ENCODE measurements around the gene RGS9BP.
A peak's percentile ranks its signal among the peaks of the same experiment; 100 is the strongest.
"Not testable (repeated sequence)": the region's sequence is repeated elsewhere in the genome, so short reads cannot be mapped to it uniquely, and the experiment has no call there.

The RGS9BP gene

DNA sequence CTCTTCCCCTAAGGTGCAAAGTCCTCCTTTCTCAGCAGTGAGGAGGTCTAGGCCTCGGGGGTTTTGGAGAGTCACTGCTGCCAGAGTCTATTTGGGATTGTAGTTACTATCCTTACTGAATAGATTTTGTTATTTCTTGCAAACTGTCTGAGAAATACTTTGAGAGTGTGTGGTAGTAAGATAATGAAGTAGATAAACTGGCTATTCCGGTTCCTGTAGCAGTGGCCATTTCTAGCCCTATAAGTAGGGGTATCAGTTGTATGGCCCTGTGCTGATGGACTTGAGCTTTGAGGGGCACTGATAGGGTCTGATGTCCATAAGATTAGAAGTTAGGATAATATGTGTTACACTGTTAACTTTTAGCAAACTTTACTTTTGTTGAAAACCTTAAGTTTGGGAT lies 18.7 kb downstream of the RGS9BP start:
- H3K14ac ChIP-seq (ENCODE audit: low read length); H4K91ac ChIP-seq (ENCODE audit: low read depth, low read length); H3K18ac ChIP-seq (ENCODE audit: low read length); H4K12ac ChIP-seq (ENCODE audit: low read depth, low read length); H3K23ac ChIP-seq (ENCODE audit: low read length); H3K9me3 ChIP-seq (ENCODE audit: insufficient read depth, low read depth, low read length); H3K4me3 ChIP-seq (ENCODE audit: low read depth, low read length); H3K27ac ChIP-seq (ENCODE audit: low read depth, low read length); H3K36me3 ChIP-seq (ENCODE audit: control insufficient read depth in 1 of 2, insufficient read depth in 2 of 2, low read length in 2 of 2); H3K27me3 ChIP-seq (ENCODE audit: insufficient read depth, low read length); H3K9ac ChIP-seq (ENCODE audit: low read length); H3K4ac ChIP-seq (ENCODE audit: low read depth, low read length); H2AFZ ChIP-seq (ENCODE audit: insufficient read depth, low read length, poor library complexity); H3K79me2 ChIP-seq (ENCODE audit: control insufficient read depth, insufficient read depth, low read length, poor library complexity); H2BK12ac ChIP-seq (ENCODE audit: low read length); H2BK5ac ChIP-seq (ENCODE audit: low read depth, low read length, poor library complexity); H4K8ac ChIP-seq (ENCODE audit: low read depth, low read length); H2BK120ac ChIP-seq (ENCODE audit: insufficient read depth, low read length, poor library complexity); H2AK5ac ChIP-seq (ENCODE audit: low read length): not testable (repeated sequence)
- H3K79me1 ChIP-seq (ENCODE audit: low read length): peaks cover 10% of the 10 kb centered on the region
- peak overlapping the region; percentile 48 for H3K4me2 ChIP-seq (ENCODE audit: low read length)
- WGBS (ENCODE audit: extremely low coverage, insufficient coverage, insufficient read length): no CpG with 5 or more reads among the region's 2 CpGs
- H3K4me1 ChIP-seq (ENCODE audit: control insufficient read depth in 1 of 2, insufficient read depth in 2 of 2, low read length in 2 of 2): peaks cover 9 to 12% of the 10 kb centered on the region in 2 experiments
- peak; percentile 27 to 66 for DNase-seq

DNA sequence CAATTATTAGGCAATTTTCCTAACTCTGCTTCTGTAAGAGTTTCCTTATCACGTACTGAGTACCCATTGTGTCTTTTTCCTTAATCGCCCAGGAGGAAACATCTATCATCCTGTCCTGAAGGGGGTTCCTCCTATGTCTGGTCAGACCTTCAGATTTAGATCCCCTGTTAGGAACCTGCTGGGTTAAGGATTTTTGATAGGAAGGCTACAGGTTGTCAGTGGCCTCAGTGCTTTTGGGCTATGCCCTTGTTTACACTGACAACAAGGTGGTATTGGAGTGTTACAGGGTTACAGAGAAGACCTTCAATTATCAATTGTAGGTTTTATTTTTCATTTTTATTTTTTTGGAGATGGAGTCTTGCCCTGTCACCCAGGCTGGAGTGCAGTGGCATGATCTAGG lies 19.2 kb downstream of the RGS9BP start:
- not testable (repeated sequence) for H3K36me3 ChIP-seq (ENCODE audit: control insufficient read depth in 1 of 2, insufficient read depth in 2 of 2, low read length in 2 of 2); H3K27ac ChIP-seq (ENCODE audit: low read depth, low read length); H3K18ac ChIP-seq (ENCODE audit: low read length); H2BK12ac ChIP-seq (ENCODE audit: low read length); H2AK5ac ChIP-seq (ENCODE audit: low read length); H4K8ac ChIP-seq (ENCODE audit: low read depth, low read length); H3K79me2 ChIP-seq (ENCODE audit: control insufficient read depth, insufficient read depth, low read length, poor library complexity); H3K4me2 ChIP-seq (ENCODE audit: low read length); H3K4me3 ChIP-seq (ENCODE audit: low read depth, low read length); H4K91ac ChIP-seq (ENCODE audit: low read depth, low read length); H2BK120ac ChIP-seq (ENCODE audit: insufficient read depth, low read length, poor library complexity); H2BK5ac ChIP-seq (ENCODE audit: low read depth, low read length, poor library complexity); H3K9me3 ChIP-seq (ENCODE audit: insufficient read depth, low read depth, low read length); H3K27me3 ChIP-seq (ENCODE audit: insufficient read depth, low read length); DNase-seq; H2AFZ ChIP-seq (ENCODE audit: insufficient read depth, low read length, poor library complexity); H3K23ac ChIP-seq (ENCODE audit: low read length); H3K4ac ChIP-seq (ENCODE audit: low read depth, low read length); H3K14ac ChIP-seq (ENCODE audit: low read length); H4K12ac ChIP-seq (ENCODE audit: low read depth, low read length); H3K9ac ChIP-seq (ENCODE audit: low read length)
- peaks cover 10% of the 10 kb centered on the region for H3K79me1 ChIP-seq (ENCODE audit: low read length)
- H3K4me1 ChIP-seq (ENCODE audit: control insufficient read depth in 1 of 2, insufficient read depth in 2 of 2, low read length in 2 of 2): peaks cover 9 to 12% of the 10 kb centered on the region in 2 experiments
- WGBS (ENCODE audit: extremely low coverage, insufficient coverage, insufficient read length): no CpG with 5 or more reads among the region's 2 CpGs

DNA sequence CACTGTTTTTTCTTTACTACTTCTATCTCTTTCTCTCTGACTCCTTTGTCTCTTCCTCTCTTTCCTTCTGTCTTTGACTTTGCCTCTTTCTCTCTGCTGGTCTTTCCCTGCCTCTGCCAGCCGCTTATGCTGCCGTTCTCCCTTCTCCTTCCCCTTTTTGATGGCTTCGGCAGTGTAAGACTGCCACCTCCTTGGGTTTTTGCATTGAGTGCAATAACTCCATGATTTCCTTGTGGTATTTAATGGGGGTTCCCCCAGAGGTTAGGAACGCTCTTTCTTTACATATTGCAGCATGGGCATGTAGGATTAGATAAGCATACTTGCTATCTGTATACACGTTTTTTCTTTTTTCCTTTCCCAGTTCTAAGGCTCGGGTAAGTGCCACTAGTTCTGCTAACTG lies 19.9 kb downstream of the RGS9BP start:
- not testable (repeated sequence) for H3K18ac ChIP-seq (ENCODE audit: low read length); H2BK120ac ChIP-seq (ENCODE audit: insufficient read depth, low read length, poor library complexity); H2AFZ ChIP-seq (ENCODE audit: insufficient read depth, low read length, poor library complexity); H3K23ac ChIP-seq (ENCODE audit: low read length); H3K9me3 ChIP-seq (ENCODE audit: insufficient read depth, low read depth, low read length); H4K12ac ChIP-seq (ENCODE audit: low read depth, low read length); H3K14ac ChIP-seq (ENCODE audit: low read length); H3K4me2 ChIP-seq (ENCODE audit: low read length); H3K27ac ChIP-seq (ENCODE audit: low read depth, low read length); H4K8ac ChIP-seq (ENCODE audit: low read depth, low read length); DNase-seq; H2BK12ac ChIP-seq (ENCODE audit: low read length); H3K79me2 ChIP-seq (ENCODE audit: control insufficient read depth, insufficient read depth, low read length, poor library complexity); H3K27me3 ChIP-seq (ENCODE audit: insufficient read depth, low read length); H4K91ac ChIP-seq (ENCODE audit: low read depth, low read length); H2BK5ac ChIP-seq (ENCODE audit: low read depth, low read length, poor library complexity); H3K4me3 ChIP-seq (ENCODE audit: low read depth, low read length); H3K9ac ChIP-seq (ENCODE audit: low read length); H3K36me3 ChIP-seq (ENCODE audit: control insufficient read depth in 1 of 2, insufficient read depth in 2 of 2, low read length in 2 of 2); H2AK5ac ChIP-seq (ENCODE audit: low read length); H3K4ac ChIP-seq (ENCODE audit: low read depth, low read length)
- peaks cover 9 to 12% of the 10 kb centered on the region in 2 experiments for H3K4me1 ChIP-seq (ENCODE audit: control insufficient read depth in 1 of 2, insufficient read depth in 2 of 2, low read length in 2 of 2)
- WGBS (ENCODE audit: extremely low coverage, insufficient coverage, insufficient read length): no CpG with 5 or more reads among the region's 6 CpGs
- H3K79me1 ChIP-seq (ENCODE audit: low read length): peaks cover 10% of the 10 kb centered on the region

DNA sequence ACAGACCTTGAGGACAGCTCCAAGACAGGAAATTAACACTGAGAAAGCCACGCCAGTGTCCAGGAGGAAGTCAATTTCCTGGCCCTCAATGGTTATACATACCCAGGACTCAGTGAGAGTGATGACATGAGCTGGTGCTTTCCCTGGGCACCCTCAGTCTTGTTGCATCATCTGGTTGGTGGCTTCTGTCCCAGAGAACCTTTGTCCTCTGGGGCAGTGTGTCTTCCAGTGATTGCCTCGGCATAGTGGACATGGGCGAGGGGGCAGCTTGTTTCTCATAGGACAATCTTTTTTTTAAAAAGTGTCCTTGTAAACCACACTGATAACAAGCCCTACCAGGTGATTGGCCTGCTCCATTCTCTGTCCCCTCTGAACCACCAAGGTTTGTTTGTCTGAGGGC lies 21.1 kb downstream of the RGS9BP start:
- not testable (repeated sequence) for H2BK5ac ChIP-seq (ENCODE audit: low read depth, low read length, poor library complexity); H3K4me1 ChIP-seq (ENCODE audit: control insufficient read depth in 1 of 2, insufficient read depth in 2 of 2, low read length in 2 of 2); H2BK12ac ChIP-seq (ENCODE audit: low read length); H2AK5ac ChIP-seq (ENCODE audit: low read length); H4K12ac ChIP-seq (ENCODE audit: low read depth, low read length); H3K4me2 ChIP-seq (ENCODE audit: low read length); H3K79me1 ChIP-seq (ENCODE audit: low read length); H3K9ac ChIP-seq (ENCODE audit: low read length); H3K23ac ChIP-seq (ENCODE audit: low read length); H3K18ac ChIP-seq (ENCODE audit: low read length); H3K9me3 ChIP-seq (ENCODE audit: insufficient read depth, low read depth, low read length); DNase-seq; H3K36me3 ChIP-seq (ENCODE audit: control insufficient read depth in 1 of 2, insufficient read depth in 2 of 2, low read length in 2 of 2); H2BK120ac ChIP-seq (ENCODE audit: insufficient read depth, low read length, poor library complexity); H3K14ac ChIP-seq (ENCODE audit: low read length); H2AFZ ChIP-seq (ENCODE audit: insufficient read depth, low read length, poor library complexity); H4K91ac ChIP-seq (ENCODE audit: low read depth, low read length); H3K27me3 ChIP-seq (ENCODE audit: insufficient read depth, low read length); H4K8ac ChIP-seq (ENCODE audit: low read depth, low read length); H3K4ac ChIP-seq (ENCODE audit: low read depth, low read length); H3K27ac ChIP-seq (ENCODE audit: low read depth, low read length); H3K4me3 ChIP-seq (ENCODE audit: low read depth, low read length); H3K79me2 ChIP-seq (ENCODE audit: control insufficient read depth, insufficient read depth, low read length, poor library complexity)
- WGBS (ENCODE audit: extremely low coverage, insufficient coverage, insufficient read length): no CpG with 5 or more reads among the region's 3 CpGs

Measured in trophoblast cell (in vitro differentiated cells and primary cell).